Stimulated activated CD4-positive, alpha-beta T cell treated with anti-CD3 and anti-CD28 coated beads, Interleukin-15, amount 100 ng/mL, for 48 hours (primary cell): ENCODE measurements around the gene CCDC17.
"Not testable (repeated sequence)": the region's sequence is repeated elsewhere in the genome, so short reads cannot be mapped to it uniquely, and the experiment has no call there.

ENCODE experiments used
- DNase-seq, 2 donors: peaks; one replicate each; pipeline ENCODE4 v3.0.0-alpha.2; 2020; ENCODE audit warnings: low read depth in 2 of 2

Gene CCDC17

GRCh38 chr1:45621895-45622523, 1.8 kb downstream of the CCDC17 start:
- DNase-seq: no peak

- DNase-seq: no peak
Observed at GRCh38 chr1:45621501-45621836, 2.4 kb downstream of the CCDC17 start.

- DNase-seq: no peak
Observed at GRCh38 chr1:45620588-45621500, 3.0 kb downstream of the CCDC17 start.

GRCh38 chr1:45619149-45619921, 4.5 kb downstream of the CCDC17 start:
- DNase-seq: no peak

GRCh38 chr1:45617618-45618017, 6.2 kb downstream of the CCDC17 start:
- no peak for DNase-seq

GRCh38 chr1:45615885-45616284, 8.0 kb downstream of the CCDC17 start:
- DNase-seq: no peak

- DNase-seq: no peak
Observed at GRCh38 chr1:45612941-45613579, 10.8 kb downstream of the CCDC17 start.

- no peak for DNase-seq
Observed at GRCh38 chr1:45610589-45611226, 13.1 kb downstream of the CCDC17 start.

- no peak for DNase-seq
Observed at GRCh38 chr1:45608175-45609156, 15.4 kb downstream of the CCDC17 start.

- DNase-seq: no peak
Observed at GRCh38 chr1:45607404-45608074, 16.3 kb downstream of the CCDC17 start.

- no peak for DNase-seq
Observed at GRCh38 chr1:45604239-45604638, 19.6 kb downstream of the CCDC17 start.

GRCh38 chr1:45596765-45597164, 27.1 kb downstream of the CCDC17 start:
- not testable (repeated sequence) for DNase-seq

GRCh38 chr1:45594412-45594811, 29.4 kb downstream of the CCDC17 start:
- no peak for DNase-seq

- no peak for DNase-seq
Observed at GRCh38 chr1:45589861-45590260, 34.0 kb downstream of the CCDC17 start.

GRCh38 chr1:45586769-45587168, 37.1 kb downstream of the CCDC17 start:
- DNase-seq: no peak

GRCh38 chr1:45585496-45586075, 38.3 kb downstream of the CCDC17 start:
- DNase-seq: no peak

- no peak for DNase-seq
Observed at GRCh38 chr1:45585110-45585426, 38.8 kb downstream of the CCDC17 start.

- peak; percentile 80 to 87 for DNase-seq
Observed at GRCh38 chr1:45584351-45585109, 39.3 kb downstream of the CCDC17 start.
